Neural cell (in vitro differentiated cells): Measurements from ENCODE around the gene CCDC7. TPM values are rescaled to one million over a fixed set of nuclear protein-coding genes. Genes with fewer than 3 reads are reported as not detected.

Source experiments
- H2AFZ ChIP-seq: fragments of 200-600, 300-800 bp; sonication (generic), shearing (Covaris generic); 2 replicates; pipeline ENCODE4 v1.6.0; 2014; ENCODE audit warnings: low read depth, mild to moderate bottlenecking, antibody characterized with exemption, low read length, moderate library complexity
- H3F3A ChIP-seq: fragments of 200-600 bp; shearing (Covaris generic); 2 replicates; pipeline ENCODE4 v1.6.1; 2016; ENCODE audit warnings: mild to moderate bottlenecking, moderate library complexity, mixed read lengths, antibody characterized with exemption, low read length; ENCODE audit not compliant: insufficient read depth, poor library complexity, severe bottlenecking
- H3K27ac ChIP-seq: fragments of 200-600, 300-800 bp; sonication (generic), shearing (Covaris generic); 2 replicates; pipeline ENCODE4 v1.5.1; 2014; ENCODE audit warnings: mild to moderate bottlenecking, low read length, moderate library complexity
- H3K27me3 ChIP-seq: fragments of 300-800, 200-600 bp; sonication (generic), shearing (Covaris generic); 2 replicates; pipeline ENCODE4 v1.6.0; 2014; ENCODE audit warnings: mild to moderate bottlenecking, low read depth, low read length, moderate library complexity; ENCODE audit not compliant: insufficient read depth
- H3K36me3 ChIP-seq: fragments of 300-800, 200-600 bp; sonication (generic), shearing (Covaris generic); 2 replicates; pipeline ENCODE4 v1.5.1; 2014; ENCODE audit warnings: mild to moderate bottlenecking, antibody characterized with exemption, low read length, moderate library complexity; ENCODE audit not compliant: insufficient read depth
- H3K4me2 ChIP-seq: fragments of 300-800, 200-600 bp; sonication (generic), shearing (Covaris generic); 2 replicates; pipeline ENCODE4 v1.6.0; 2014; ENCODE audit warnings: mild to moderate bottlenecking, low read length
- H3K4me3 ChIP-seq: fragments of 300-800, 200-600 bp; sonication (generic), shearing (Covaris generic); 2 replicates; pipeline ENCODE4 v1.5.1; 2014; ENCODE audit warnings: mild to moderate bottlenecking, low read length, moderate library complexity
- H3K79me2 ChIP-seq: fragments of 200-600 bp; shearing (Covaris generic); replicated peaks from 2 replicates; pipeline ENCODE4 v1.6.0; 2014; ENCODE audit warnings: mild to moderate bottlenecking, low read length, moderate library complexity; ENCODE audit not compliant: insufficient read depth
- H3K9ac ChIP-seq: fragments of 300-800, 200-600 bp; sonication (generic), shearing (Covaris generic); 2 replicates; pipeline ENCODE4 v1.6.1; 2016; ENCODE audit warnings: mild to moderate bottlenecking, low read length, mixed read lengths
- H3K9me2 ChIP-seq: fragments of 200-600 bp; shearing (Covaris generic); 2 replicates; pipeline ENCODE4 v1.6.1; 2016; ENCODE audit warnings: mild to moderate bottlenecking, low read length, mixed read lengths; ENCODE audit not compliant: insufficient read depth
- H3K9me3 ChIP-seq: fragments of 200-600, 300-800 bp; sonication (generic), shearing (Covaris generic); 2 replicates; pipeline ENCODE4 v1.6.1; 2016; ENCODE audit warnings: mild to moderate bottlenecking, mixed run types, low read length, moderate library complexity, mixed read lengths
- H4K20me1 ChIP-seq: fragments of 200-600 bp; shearing (Covaris generic); 2 replicates; pipeline ENCODE4 v1.6.1; 2016; ENCODE audit warnings: mild to moderate bottlenecking, mixed run types; ENCODE audit not compliant: insufficient read depth
- EP300 ChIP-seq: fragments of 450-650 bp; conservative IDR thresholded peaks from 2 replicates; pipeline ENCODE4 v1.6.1; 2014; ENCODE audit warnings: antibody characterized with exemption, mild to moderate bottlenecking, moderate library complexity; ENCODE audit not compliant: poor library complexity, severe bottlenecking
- EZH2 ChIP-seq: fragments of 200-600, 300-800 bp; shearing (Covaris generic), sonication (generic); IDR thresholded peaks from 2 replicates; pipeline ENCODE4 v1.6.1; 2014; ENCODE audit warnings: antibody characterized with exemption, low read length, borderline replicate concordance, mild to moderate bottlenecking; ENCODE audit not compliant: insufficient read depth, poor library complexity, severe bottlenecking
- MXI1 ChIP-seq: fragments of 450-650 bp; conservative IDR thresholded peaks from 2 replicates; pipeline ENCODE4 v1.6.1; 2014; ENCODE audit warnings: antibody characterized with exemption, mild to moderate bottlenecking; ENCODE audit not compliant: poor library complexity, severe bottlenecking
- POLR2AphosphoS5 ChIP-seq: IDR thresholded peaks from 2 replicates; pipeline ENCODE4 v1.6.1; 2012
- RAD21 ChIP-seq: fragments of 450-650 bp; conservative IDR thresholded peaks from 2 replicates; pipeline ENCODE4 v1.6.1; 2014; ENCODE audit warnings: antibody characterized with exemption, mild to moderate bottlenecking, moderate library complexity
- REST ChIP-seq: IDR thresholded peaks from 2 replicates; pipeline ENCODE4 v1.6.1; 2012; ENCODE audit warnings: borderline replicate concordance
- SMC3 ChIP-seq: fragments of 450-650 bp; conservative IDR thresholded peaks from 2 replicates; pipeline ENCODE4 v1.6.1; 2014; ENCODE audit warnings: antibody characterized with exemption, mild to moderate bottlenecking, moderate library complexity; ENCODE audit not compliant: poor library complexity
- TAF1 ChIP-seq: IDR thresholded peaks from 2 replicates; pipeline ENCODE4 v1.6.1; 2012; ENCODE audit warnings: low read depth
- polyA plus RNA-seq: library from polyadenylated mRNA; depleted of rRNA; stranded (reverse); fragments of >200 nt; gene quantifications from 2 replicates; pipeline ENCODE4 v1.2.3, GENCODE V29; 2014
- TF ChIP-seq, protein P1 (sequence below): fragments of 450-650 bp; IDR thresholded peaks from 2 replicates; pipeline ENCODE4 v1.5.1; 2014; ENCODE audit warnings: antibody characterized with exemption, mild to moderate bottlenecking, moderate library complexity; ENCODE audit not compliant: poor library complexity, severe bottlenecking

CCDC7 gene
- polyA plus RNA-seq, 1 donor from 2014 or later, result 5.1 TPM

GRCh38 chr10:32433542-32433941 lies 12.4 kb upstream of the CCDC7 start:
- Histone ChIP-seq H3F3A (no peaks in the 10 kb centered on the region), H2AFZ (no peak overlapping the region)
- no peak for TF ChIP-seq EP300
- TF ChIP-seq RAD21, result no peak
- no peak for TF ChIP-seq TAF1

GRCh38 chr10:32436215-32436614 lies 9.7 kb upstream of the CCDC7 start:
- H3K9me2 ChIP-seq, result no peaks in the 10 kb centered on the region
- TF ChIP-seq EZH2 (no peak), MXI1 (no peak), EP300 (no peak), POLR2AphosphoS5 (no peak), REST (no peak), RAD21 (no peak), TAF1 (no peak), SMC3 (no peak)
- TF ChIP-seq, protein P1, sequence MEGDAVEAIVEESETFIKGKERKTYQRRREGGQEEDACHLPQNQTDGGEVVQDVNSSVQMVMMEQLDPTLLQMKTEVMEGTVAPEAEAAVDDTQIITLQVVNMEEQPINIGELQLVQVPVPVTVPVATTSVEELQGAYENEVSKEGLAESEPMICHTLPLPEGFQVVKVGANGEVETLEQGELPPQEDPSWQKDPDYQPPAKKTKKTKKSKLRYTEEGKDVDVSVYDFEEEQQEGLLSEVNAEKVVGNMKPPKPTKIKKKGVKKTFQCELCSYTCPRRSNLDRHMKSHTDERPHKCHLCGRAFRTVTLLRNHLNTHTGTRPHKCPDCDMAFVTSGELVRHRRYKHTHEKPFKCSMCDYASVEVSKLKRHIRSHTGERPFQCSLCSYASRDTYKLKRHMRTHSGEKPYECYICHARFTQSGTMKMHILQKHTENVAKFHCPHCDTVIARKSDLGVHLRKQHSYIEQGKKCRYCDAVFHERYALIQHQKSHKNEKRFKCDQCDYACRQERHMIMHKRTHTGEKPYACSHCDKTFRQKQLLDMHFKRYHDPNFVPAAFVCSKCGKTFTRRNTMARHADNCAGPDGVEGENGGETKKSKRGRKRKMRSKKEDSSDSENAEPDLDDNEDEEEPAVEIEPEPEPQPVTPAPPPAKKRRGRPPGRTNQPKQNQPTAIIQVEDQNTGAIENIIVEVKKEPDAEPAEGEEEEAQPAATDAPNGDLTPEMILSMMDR, result no peak

More at GRCh38 chr10:32433542-32433941, 12.4 kb upstream of the CCDC7 start:
- Histone ChIP-seq H3K9me2 (no peaks in the 10 kb centered on the region), H3K4me2 (no peak overlapping the region), H3K36me3 (no peaks in the 10 kb centered on the region), H3K4me3 (no peak overlapping the region), H4K20me1 (no peaks in the 10 kb centered on the region), H3K9me3 (no peaks in the 10 kb centered on the region), H3K27me3 (no peaks in the 10 kb centered on the region), H3K27ac (no peak overlapping the region), H3K79me2 (no peaks in the 10 kb centered on the region), H3K9ac (no peak overlapping the region)

GRCh38 chr10:32437334-32437733 lies 8.6 kb upstream of the CCDC7 start:
- Histone ChIP-seq H3K9me3 (no peaks in the 10 kb centered on the region), H3K4me2 (no peak overlapping the region), H3K79me2 (no peaks in the 10 kb centered on the region), H3K27me3 (no peaks in the 10 kb centered on the region), H3K9me2 (no peaks in the 10 kb centered on the region), H4K20me1 (no peaks in the 10 kb centered on the region), H3K4me3 (no peak overlapping the region), H2AFZ (no peak overlapping the region), H3K36me3 (no peaks in the 10 kb centered on the region), H3K27ac (no peak overlapping the region), H3F3A (no peaks in the 10 kb centered on the region), H3K9ac (no peak overlapping the region)
- no peak for TF ChIP-seq TAF1
- TF ChIP-seq REST, result no peak
- TF ChIP-seq, protein P1, result no peak
- TF ChIP-seq RAD21, result no peak
- no peak for TF ChIP-seq EP300
- no peak for TF ChIP-seq POLR2AphosphoS5
- no peak for TF ChIP-seq SMC3
- no peak for TF ChIP-seq EZH2
- TF ChIP-seq MXI1, result no peak

More at GRCh38 chr10:32436215-32436614, 9.7 kb upstream of the CCDC7 start:
- no peaks in the 10 kb centered on the region for H3K79me2 ChIP-seq
- no peaks in the 10 kb centered on the region for H3K9me3 ChIP-seq
- H4K20me1 ChIP-seq, result no peaks in the 10 kb centered on the region
- no peak overlapping the region for H3K9ac ChIP-seq
- no peaks in the 10 kb centered on the region for H3K36me3 ChIP-seq
- H3F3A ChIP-seq, result no peaks in the 10 kb centered on the region
- no peak overlapping the region for H3K4me3 ChIP-seq
- H3K4me2 ChIP-seq, result no peak overlapping the region
- no peaks in the 10 kb centered on the region for H3K27me3 ChIP-seq
- no peak overlapping the region for H3K27ac ChIP-seq
- H2AFZ ChIP-seq, result no peak overlapping the region
